ENCODE measurements around the gene PDE6G. TPM values are rescaled to one million over a fixed set of nuclear protein-coding genes. Genes with fewer than 3 reads are reported as not detected.

The PDE6G gene
- not detected in 2 replicates for total RNA-seq

GRCh38 chr17:81656118-81656743 is at the start of gene PDE6G:
Gene PDE6G, minus strand, starts transcription at chr17:81656542. Its CDS starts 3,237 bp downstream, at chr17:81653305.

GRCh38 chr17:81702934-81703746 is 46.8 kb upstream of the PDE6G start, which contains the start of gene MRPL12:
Gene MRPL12, plus strand, starts transcription at chr17:81703367. Its CDS starts 135 bp downstream, at chr17:81703502.

GRCh38 chr17:81683584-81684441 is 27.5 kb upstream of the PDE6G start, which contains the start of the genes ARL16 and HGS:
Gene ARL16, minus strand, starts transcription at chr17:81683797. Its CDS starts 44 bp downstream, at chr17:81683753.
Gene HGS, plus strand, starts transcription at chr17:81684011. Its CDS starts 56 bp downstream, at chr17:81684067.

GRCh38 chr17:81666342-81667191 is 10.2 kb upstream of the PDE6G start, which contains the start of the genes CCDC137 and OXLD1:
Gene CCDC137, plus strand, starts transcription at chr17:81666737. Its CDS starts 30 bp downstream, at chr17:81666767.
Gene OXLD1, minus strand, starts transcription at chr17:81666605. Its CDS starts 28 bp downstream, at chr17:81666577.

GRCh38 chr17:81636505-81637288 is 19.6 kb downstream of the PDE6G start, which contains the start of the genes NPLOC4 and TSPAN10:
Gene NPLOC4, minus strand, starts transcription at chr17:81637112. Its CDS starts 182 bp downstream, at chr17:81636930.
Gene TSPAN10, plus strand, starts transcription at chr17:81637196. Its CDS starts 5,217 bp downstream, at chr17:81642413.

Small RNA genes within 50 kb of the gene (small RNA-seq; reads per million reads assigned to genes)
- gene MIR6786 (ENCODE audit: low replicate concordance): 0.20 reads per million

Other genes with a start within 250 kb of the PDE6G start
- gene ACTG1, start 143.7 kb downstream of the PDE6G start, total RNA-seq: 19,229 and 20,372 TPM in 2 replicates
- gene FSCN2, start 128.2 kb downstream of the PDE6G start, total RNA-seq: 1.3 and 2.2 TPM in 2 replicates
- gene FAAP100, start 104.2 kb downstream of the PDE6G start, total RNA-seq: 30.0 and 40.5 TPM in 2 replicates
- gene NPLOC4, start 19.4 kb downstream of the PDE6G start, total RNA-seq: 91.7 and 127 TPM in 2 replicates
- gene TSPAN10, start 19.3 kb downstream of the PDE6G start, total RNA-seq: 1.4 and 12.0 TPM in 2 replicates
- 21.4 and 22.9 TPM in 2 replicates for gene OXLD1, start 10.1 kb upstream of the PDE6G start, total RNA-seq
- 8.5 and 8.7 TPM in 2 replicates for gene CCDC137, start 10.2 kb upstream of the PDE6G start, total RNA-seq
- gene ARL16, start 27.3 kb upstream of the PDE6G start, total RNA-seq: 20.1 and 33.8 TPM in 2 replicates
- 124 and 173 TPM in 2 replicates for gene HGS, start 27.5 kb upstream of the PDE6G start, total RNA-seq
- gene MRPL12, start 46.8 kb upstream of the PDE6G start, total RNA-seq: 14.4 and 23.9 TPM in 2 replicates
- gene SLC25A10, start 55.7 kb upstream of the PDE6G start, total RNA-seq: 4.2 and 29.5 TPM in 2 replicates
- gene GCGR, start 147.6 kb upstream of the PDE6G start, total RNA-seq: not detected in 2 replicates
- 82.0 and 100 TPM in 2 replicates for gene MCRIP1, start 176.7 kb upstream of the PDE6G start, total RNA-seq
- not detected in 2 replicates for gene PPP1R27, start 178.5 kb upstream of the PDE6G start, total RNA-seq
- gene P4HB, start 204.0 kb upstream of the PDE6G start, total RNA-seq: 1,222 and 4,245 TPM in 2 replicates
- gene ARHGDIA, start 214.8 kb upstream of the PDE6G start, total RNA-seq: 139 and 275 TPM in 2 replicates
- gene ALYREF, start 235.0 kb upstream of the PDE6G start, total RNA-seq: 94.3 and 166 TPM in 2 replicates
- 102 and 118 TPM in 2 replicates for gene ANAPC11, start 235.2 kb upstream of the PDE6G start, total RNA-seq
- gene NPB, start 245.7 kb upstream of the PDE6G start, total RNA-seq: under 0.01 and 0.66 TPM in 2 replicates